ENCODE measurements around the gene ASB4. TPM values are rescaled to one million over a fixed set of nuclear protein-coding genes. Genes with fewer than 3 reads are reported as not detected.
A peak's percentile ranks its signal among the peaks of the same experiment; 100 is the strongest.

The ASB4 gene
- total and polyA plus RNA-seq, 12 donors, result 18.3 to 323 (median 88.2) TPM

- Histone ChIP-seq H3K27ac (peak overlapping the region in 2 of 5 donors; percentile 7 to 24), H3K27me3 (no peaks in the 10 kb centered on the region), H3K36me3 (replicated peaks in 1 of 2) (no peaks in the 10 kb centered on the region), H3K9me3 (replicated peaks in 1 of 3) (no peaks in the 10 kb centered on the region), H3K4me3 (no peak overlapping the region), H3K4me1 (replicated peaks in 1 of 2) (peaks cover 3 to 12% of the 10 kb centered on the region in 2 donors)
- intact Hi-C loops (cut with DNase I), result no loop called here
- no peak for DNase-seq
- peak in 1 of 2 donors; percentile 10 for TF ChIP-seq POLR2A (IDR thresholded peaks at IDR 0.05)
- TF ChIP-seq, protein P1, sequence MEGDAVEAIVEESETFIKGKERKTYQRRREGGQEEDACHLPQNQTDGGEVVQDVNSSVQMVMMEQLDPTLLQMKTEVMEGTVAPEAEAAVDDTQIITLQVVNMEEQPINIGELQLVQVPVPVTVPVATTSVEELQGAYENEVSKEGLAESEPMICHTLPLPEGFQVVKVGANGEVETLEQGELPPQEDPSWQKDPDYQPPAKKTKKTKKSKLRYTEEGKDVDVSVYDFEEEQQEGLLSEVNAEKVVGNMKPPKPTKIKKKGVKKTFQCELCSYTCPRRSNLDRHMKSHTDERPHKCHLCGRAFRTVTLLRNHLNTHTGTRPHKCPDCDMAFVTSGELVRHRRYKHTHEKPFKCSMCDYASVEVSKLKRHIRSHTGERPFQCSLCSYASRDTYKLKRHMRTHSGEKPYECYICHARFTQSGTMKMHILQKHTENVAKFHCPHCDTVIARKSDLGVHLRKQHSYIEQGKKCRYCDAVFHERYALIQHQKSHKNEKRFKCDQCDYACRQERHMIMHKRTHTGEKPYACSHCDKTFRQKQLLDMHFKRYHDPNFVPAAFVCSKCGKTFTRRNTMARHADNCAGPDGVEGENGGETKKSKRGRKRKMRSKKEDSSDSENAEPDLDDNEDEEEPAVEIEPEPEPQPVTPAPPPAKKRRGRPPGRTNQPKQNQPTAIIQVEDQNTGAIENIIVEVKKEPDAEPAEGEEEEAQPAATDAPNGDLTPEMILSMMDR (IDR thresholded peaks at IDR 0.05), result no peak
- 60 to 70% (median 63%) methylated on average over 2 of the region's 2 CpGs for WGBS, 4 donors
These were observed 51.7 kb downstream of the ASB4 start for GRCh38 chr7:95537468-95537867.

DNA sequence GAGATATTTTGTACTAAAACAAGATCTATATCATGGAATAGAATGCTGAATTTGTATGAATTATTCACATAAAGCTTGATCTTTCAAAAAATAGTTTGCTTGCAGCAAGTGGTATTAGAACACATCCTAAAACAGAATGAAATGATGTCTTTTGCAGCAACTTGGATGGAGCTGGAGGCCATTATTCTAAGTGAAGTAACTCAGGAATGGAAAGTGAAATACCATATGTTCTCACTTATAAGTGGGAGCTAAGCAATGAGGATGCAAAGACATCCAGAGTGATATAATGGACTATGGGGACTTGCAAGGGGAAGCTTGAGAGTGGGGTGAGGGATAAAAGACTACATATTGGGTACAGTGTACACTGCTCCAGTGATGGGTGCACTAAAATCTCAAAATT lies 53.7 kb downstream of the ASB4 start:
- no peak for TF ChIP-seq POLR2A (IDR thresholded peaks at IDR 0.05)
- TF ChIP-seq, protein P1 (IDR thresholded peaks at IDR 0.05), result no peak
- Histone ChIP-seq H3K27ac (no peak overlapping the region), H3K4me3 (no peak overlapping the region), H3K9me3 (replicated peaks in 1 of 3) (no peaks in the 10 kb centered on the region), H3K27me3 (no peaks in the 10 kb centered on the region), H3K36me3 (replicated peaks in 1 of 2) (no peaks in the 10 kb centered on the region), H3K4me1 (replicated peaks in 1 of 2) (peaks cover 6 to 12% of the 10 kb centered on the region in 2 donors)
- intact Hi-C loops (cut with DNase I), result no loop called here
- no peak for DNase-seq

GRCh38 chr7:95540366-95540765 lies 54.6 kb downstream of the ASB4 start:
- Histone ChIP-seq H3K4me3 (no peak overlapping the region), H3K27ac (peak overlapping the region in 1 of 5 donors; percentile 2), H3K4me1 (replicated peaks in 1 of 2) (peaks cover 15 to 17% of the 10 kb centered on the region in 2 donors), H3K36me3 (replicated peaks in 1 of 2) (no peaks in the 10 kb centered on the region), H3K27me3 (no peaks in the 10 kb centered on the region), H3K9me3 (replicated peaks in 1 of 3) (no peaks in the 10 kb centered on the region)
- 79 to 85% (median 82%) methylated on average over 1 of the region's 1 CpG for WGBS, 4 donors
- no peak for DNase-seq
- intact Hi-C loops (cut with DNase I), result no loop called here
- TF ChIP-seq, protein P1 (IDR thresholded peaks at IDR 0.05), result no peak
- TF ChIP-seq POLR2A (IDR thresholded peaks at IDR 0.05), result no peak

- peaks cover 36 to 42% of the 10 kb centered on the region in 2 donors for H3K4me1 ChIP-seq (replicated peaks in 1 of 2)
- intact Hi-C loops (cut with DNase I), result no loop called here
- DNase-seq, result no peak
- no peaks in the 10 kb centered on the region for H3K27me3 ChIP-seq
- no peaks in the 10 kb centered on the region for H3K9me3 ChIP-seq (replicated peaks in 1 of 3)
- H3K4me3 ChIP-seq, result no peak overlapping the region
- peak overlapping the region in 1 of 5 donors; percentile 5 for H3K27ac ChIP-seq
- TF ChIP-seq, protein P1 (IDR thresholded peaks at IDR 0.05), result no peak
- TF ChIP-seq POLR2A (IDR thresholded peaks at IDR 0.05), result no peak
- no peaks in the 10 kb centered on the region for H3K36me3 ChIP-seq (replicated peaks in 1 of 2)
- WGBS, 4 donors, result 91 to 95% (median 94%) methylated on average over 6 of the region's 6 CpGs
These were observed 57.6 kb downstream of the ASB4 start for GRCh38 chr7:95543312-95543711.

All from adrenal gland (tissue), 12 donors.